Heart right ventricle (tissue), 16 donors: ENCODE data around the gene NEDD4. TPM values are rescaled to one million over a fixed set of nuclear protein-coding genes. Genes with fewer than 3 reads are reported as not detected.
"Not testable (repeated sequence)": the region's sequence is repeated elsewhere in the genome, so short reads cannot be mapped to it uniquely, and the experiment has no call there.

ENCODE experiments used
- ATAC-seq, 8 donors: fragments of 200-7000 bp; cut with Tn5 transposase; one replicate each; pipeline ENCODE4 v1.9.1; 2020; ENCODE audit warnings: mild to moderate bottlenecking in 8 of 8, moderate library complexity in 8 of 8, moderate number of reproducible peaks in 1 of 8
- DNase-seq, 2 donors: peaks; one replicate each; pipeline ENCODE4 v3.0.0-alpha.2; 2020
- H3K27ac ChIP-seq, 10 donors: fragments of 200-600 bp; sonication (generic) in 2 of 10; one replicate each; pipeline versions ENCODE4 v1.5.0 to v1.8.0; 2020 to 2022; ENCODE audit warnings: mild to moderate bottlenecking in 3 of 10
- H3K27me3 ChIP-seq, 7 donors: fragments of 200-600 bp; one replicate each; pipeline ENCODE4 v1.8.0; 2021 to 2022; ENCODE audit warnings: mild to moderate bottlenecking in 2 of 7
- H3K36me3 ChIP-seq, 9 donors: fragments of 200-600 bp; sonication (generic) in 1 of 9; one replicate each; pipeline versions ENCODE4 v1.5.0 to v1.8.0; 2020 to 2022; ENCODE audit warnings: mild to moderate bottlenecking in 2 of 9
- H3K4me1 ChIP-seq, 9 donors: fragments of 200-600 bp; sonication (generic) in 1 of 9; one replicate each; pipeline versions ENCODE4 v1.5.0 to v1.8.0; 2020 to 2022; ENCODE audit warnings: mild to moderate bottlenecking in 4 of 9
- H3K4me3 ChIP-seq, 10 donors: fragments of 200-600 bp; sonication (generic) in 2 of 10; one replicate each; pipeline versions ENCODE4 v1.5.0 to v1.8.0; 2020 to 2022; ENCODE audit warnings: mild to moderate bottlenecking in 7 of 10, moderate library complexity in 2 of 10
- H3K9me3 ChIP-seq, 11 donors: fragments of 200-600 bp in 10 of 11; sonication (generic) in 2 of 11; one replicate each; pipeline versions ENCODE4 v1.5.0 to v1.8.0; 2013 to 2022; ENCODE audit warnings: mild to moderate bottlenecking in 2 of 11, control low read depth in 1 of 11, moderate library complexity in 1 of 11
- CTCF ChIP-seq, 9 donors: fragments of 200-600 bp; sonication (generic) in 2 of 9; IDR thresholded peaks; one replicate each; pipeline versions ENCODE4 v1.5.0 to v1.8.0; 2021 to 2022; ENCODE audit warnings: antibody characterized with exemption in 9 of 9, mild to moderate bottlenecking in 5 of 9, moderate library complexity in 1 of 9
- WGBS, 2 donors: extraction: QIAGEN DNeasy Blood & Tissue Kit; methylation state at CpG; one replicate each; pipeline ENCODE4 v1.1.7; 2013; ENCODE audit warnings: inconsistent platforms in 1 of 2; 5-methylcytosine and 5-hydroxymethylcytosine counted together
- intact Hi-C, 10 donors: fragments of 100-400 bp; cut with DNase I; formaldehyde crosslinking; loops; one replicate each; pipeline versions ENCODE4 v1.11.1 to v1.14.2; 2022
- polyA plus RNA-seq, 2 donors: library from polyadenylated mRNA; stranded (reverse); fragments of 200-250 nt; gene quantifications; one replicate each; pipeline ENCODE4 v1.2.3, GENCODE V29; 2013
- total RNA-seq, 10 donors: library from RNA; stranded (reverse); fragmentation: NEBNext Ultra II Directional in 3 of 10; extraction: Animal tissue kit (Norgen Biotek cat#: 25700) in 3 of 10; gene quantifications; one replicate each; pipeline versions ENCODE4 v1.2.1 to v1.2.4, GENCODE V29; 2021 to 2023
- donor health status: Arrhythmogenic right ventricular cardiomyopathy.
- donor health status: ischemic (EF 13 %, LVEDD 7.1; RV severe dilation, severe dysfunction).
- donor health status: healthy with polysubstance abuse.
- donor health status: DM: no; HTN: yes; CAD: no.
- donor health status: DM: no; HTN: no; CAD: no.
- donor health status: ischemic (EF 25% LVEDD 6.9; RV normal size, moderate dysfunction).
- donor health status: ischemic (EF 25% LVEDD 5.7; RV mildly dilated, moderate dysfunction).
- donor health status: healthy.
- donor health status: DM: yes; HTN: yes; CAD: no.
- donor health status: Ischemic cardiomyopathy.
- donor health status: ischemic (EF 35%, LVEDD 5.7; RV mildly dilated, moderate dysfunction).
- donor health status: nonischemic (EF 11% LVEDD 7.7; RV severe dilation, severe dysfunction).
- donor health status: DM: yes; HTN: yes; CAD: no.
- donor health status: PGD.
- donor health status: ischemic (EF 29% LVEDD 5.4; RV normal size, mild dysfunction).
- donor health status: nonischemic (EF 23%, LVEDD 6.1; RV moderate dilation, normal function).

NEDD4 gene
- total and polyA plus RNA-seq, 12 donors: 3.5 to 11.5 (median 8.7) TPM

GRCh38 chr15:56017920-56018319, 24.5 kb upstream of the NEDD4 start:
- no peaks in the 10 kb centered on the region for H3K4me1 ChIP-seq
- no peak for ATAC-seq
- WGBS, 2 donors: 64% methylated on average over 1 of the region's 1 CpG
- TF ChIP-seq CTCF (IDR thresholded peaks at IDR 0.05): no peak
- H3K27ac ChIP-seq: no peak overlapping the region
- DNase-seq: no peak
- H3K9me3 ChIP-seq: peaks cover 0 to 8% (median 0%) of the 10 kb centered on the region in 11 donors
- H3K36me3 ChIP-seq: no peaks in the 10 kb centered on the region
- H3K27me3 ChIP-seq: no peaks in the 10 kb centered on the region
- H3K4me3 ChIP-seq: no peak overlapping the region
- intact Hi-C loops: no loop called here

GRCh38 chr15:56017511-56017910, 24.1 kb upstream of the NEDD4 start:
- ATAC-seq (no peak), DNase-seq (no peak)
- intact Hi-C loops: no loop called here
- peaks cover 0 to 8% (median 0%) of the 10 kb centered on the region in 11 donors for H3K9me3 ChIP-seq
- no peak for TF ChIP-seq CTCF (IDR thresholded peaks at IDR 0.05)
- H3K27me3 ChIP-seq: no peaks in the 10 kb centered on the region
- no peaks in the 10 kb centered on the region for H3K4me1 ChIP-seq
- 90 to 91% methylated on average over 5 of the region's 5 CpGs for WGBS, 2 donors
- no peaks in the 10 kb centered on the region for H3K36me3 ChIP-seq
- no peak overlapping the region for H3K27ac ChIP-seq
- H3K4me3 ChIP-seq: no peak overlapping the region

GRCh38 chr15:56016281-56016680, 22.9 kb upstream of the NEDD4 start:
- intact Hi-C loops: no loop called here
- Histone ChIP-seq H3K27ac (no peak overlapping the region), H3K27me3 (no peaks in the 10 kb centered on the region), H3K4me3 (no peak overlapping the region), H3K4me1 (no peaks in the 10 kb centered on the region), H3K36me3 (no peaks in the 10 kb centered on the region), H3K9me3 (peaks cover 0 to 8% (median 0%) of the 10 kb centered on the region in 11 donors)
- DNase-seq (no peak), ATAC-seq (no peak)
- no peak for TF ChIP-seq CTCF (IDR thresholded peaks at IDR 0.05)
- WGBS, 2 donors: 85 to 86% methylated on average over 3 of the region's 3 CpGs

GRCh38 chr15:56014677-56015076, 21.3 kb upstream of the NEDD4 start:
- no peak for TF ChIP-seq CTCF (IDR thresholded peaks at IDR 0.05)
- Histone ChIP-seq H3K27ac (no peak overlapping the region), H3K4me1 (no peaks in the 10 kb centered on the region), H3K27me3 (no peaks in the 10 kb centered on the region), H3K36me3 (no peaks in the 10 kb centered on the region), H3K9me3 (peaks cover 0 to 8% (median 0%) of the 10 kb centered on the region in 11 donors), H3K4me3 (no peak overlapping the region)
- WGBS, 2 donors: 92 to 93% methylated on average over 4 of the region's 4 CpGs
- intact Hi-C loops: no loop called here
- DNase-seq (no peak), ATAC-seq (no peak)

- DNase-seq, H3K36me3 ChIP-seq, H3K27me3 ChIP-seq, H3K4me1 ChIP-seq, H3K9me3 ChIP-seq, intact Hi-C loops: not testable (repeated sequence)
- Histone ChIP-seq H3K27ac (peak overlapping the region in 1 of 10 donors; percentile 41), H3K4me3 (peak overlapping the region in 6 of 10 donors; percentile 21 to 49 (median 36))
- WGBS, 2 donors: 65 to 67% methylated on average over 38 to 40 of the region's 40 CpGs
- ATAC-seq: peak in 1 of 8 donors; percentile 20
Measured at GRCh38 chr15:56007053-56007452, 13.6 kb upstream of the NEDD4 start.

- 76 to 87% methylated on average over 5 of the region's 5 CpGs for WGBS, 2 donors
- not testable (repeated sequence) for ATAC-seq
- peak overlapping the region in 1 of 10 donors; percentile 41 for H3K27ac ChIP-seq
Measured at GRCh38 chr15:56006371-56006770, 13.0 kb upstream of the NEDD4 start.

GRCh38 chr15:56004281-56004680, 10.9 kb upstream of the NEDD4 start:
- WGBS, 2 donors: 29 to 62% methylated on average over 1 of the region's 1 CpG
- not testable (repeated sequence) for ATAC-seq

More at GRCh38 chr15:56006371-56006770, 13.0 kb upstream of the NEDD4 start:
- H3K27me3 ChIP-seq, H3K4me1 ChIP-seq, H3K9me3 ChIP-seq, DNase-seq, intact Hi-C loops, H3K36me3 ChIP-seq: not testable (repeated sequence)
- H3K4me3 ChIP-seq: peak overlapping the region in 4 of 10 donors; percentile 34 to 49 (median 38)

GRCh38 chr15:56003777-56004176, 10.4 kb upstream of the NEDD4 start:
- WGBS, 2 donors: no CpG with 5 or more reads among the region's 1 CpG
- H3K27ac ChIP-seq, intact Hi-C loops, DNase-seq, ATAC-seq, H3K9me3 ChIP-seq, H3K4me1 ChIP-seq, H3K27me3 ChIP-seq, H3K4me3 ChIP-seq, H3K36me3 ChIP-seq: not testable (repeated sequence)

More at GRCh38 chr15:56004281-56004680, 10.9 kb upstream of the NEDD4 start:
- H3K9me3 ChIP-seq, H3K4me3 ChIP-seq, H3K4me1 ChIP-seq, H3K27me3 ChIP-seq, H3K36me3 ChIP-seq, H3K27ac ChIP-seq, DNase-seq, intact Hi-C loops: not testable (repeated sequence)
